A673 (cell line): Measurements from ENCODE around the gene DIS3L2. TPM values are rescaled to one million over a fixed set of nuclear protein-coding genes. Genes with fewer than 3 reads are reported as not detected.

ENCODE experiments used
- BruUV-seq: library from RNA; stranded (reverse); fragments of 400-500 nt; replicated peaks from 2 replicates; lab custom pipeline; 2021; lab: Mats Ljungman, UMichigan
- CTCF ChIA-PET: fragments of 300-600 bp; sonication (Branson Sonifier 250); formaldehyde crosslinking; loops from one replicate; lab custom pipeline; 2022; ENCODE audit warnings: antibody characterized with exemption; lab: Charles Lee
- POLR2A ChIA-PET: fragments of 300-600 bp; sonication (Branson Sonifier 250); formaldehyde crosslinking; loops from one replicate; lab custom pipeline; 2022; ENCODE audit warnings: antibody characterized with exemption; ENCODE audit not compliant: low non-redundant PET; lab: Charles Lee
- DNase-seq: peaks from one replicate; pipeline ENCODE4 v3.0.0-alpha.2; 2015; ENCODE audit warnings: low spot score
- H3K27ac ChIP-seq: fragments of 200-600 bp; sonication (generic); 2 replicates; pipeline ENCODE4 v1.5.1; 2016; ENCODE audit warnings: mixed run types, low read depth, mild to moderate bottlenecking, mixed read lengths, antibody characterized with exemption, low read length; ENCODE audit not compliant: poor library complexity, severe bottlenecking
- H3K27me3 ChIP-seq: fragments of 200-600 bp; sonication (generic); replicated peaks from 2 replicates; pipeline ENCODE4 v1.6.1; 2017; ENCODE audit warnings: mixed run types, low read depth, mild to moderate bottlenecking, mixed read lengths, antibody characterized with exemption, low read length; ENCODE audit not compliant: insufficient read depth, poor library complexity
- H3K36me3 ChIP-seq: fragments of 200-600 bp; sonication (generic); 2 replicates; pipeline ENCODE4 v1.6.1; 2016; ENCODE audit warnings: mixed run types, mild to moderate bottlenecking, mixed read lengths, antibody characterized with exemption, low read length; ENCODE audit not compliant: insufficient read depth, poor library complexity, severe bottlenecking
- H3K4me1 ChIP-seq: fragments of 200-600 bp; sonication (generic); 2 replicates; pipeline ENCODE4 v1.6.1; 2017; ENCODE audit warnings: mixed run types, mild to moderate bottlenecking, mixed read lengths, antibody characterized with exemption, low read length; ENCODE audit not compliant: insufficient read depth, poor library complexity, severe bottlenecking
- H3K4me3 ChIP-seq: fragments of 200-600 bp; sonication (generic); 2 replicates; pipeline ENCODE4 v1.5.1; 2016; ENCODE audit warnings: low read depth, mixed run types, mild to moderate bottlenecking, mixed read lengths, low read length; ENCODE audit not compliant: poor library complexity, severe bottlenecking
- H3K9me3 ChIP-seq: fragments of 200-600 bp; sonication (generic); 2 replicates; pipeline ENCODE4 v1.6.1; 2016; ENCODE audit warnings: mixed run types, low read depth, mild to moderate bottlenecking, mixed read lengths, antibody characterized with exemption, low read length; ENCODE audit not compliant: poor library complexity, severe bottlenecking
- EZH2 ChIP-seq: fragments of 200-600 bp; sonication (generic); IDR thresholded peaks from 2 replicates; pipeline ENCODE4 v1.6.1; 2017; ENCODE audit warnings: borderline replicate concordance, low read depth, mild to moderate bottlenecking, mixed read lengths, antibody characterized with exemption, low read length; ENCODE audit not compliant: poor library complexity, severe bottlenecking
- intact Hi-C: fragments of 100-400 bp; cut with micrococcal nuclease; formaldehyde crosslinking; loops from one replicate; pipeline ENCODE4 v1.10.0; 2022; ENCODE audit not compliant: unreplicated experiment
- total RNA-seq: library from RNA; stranded (reverse); gene quantifications from 2 replicates; pipeline ENCODE4 v1.2.3, GENCODE V29; 2021
- TF ChIP-seq, protein P1 (sequence below): fragments of 300-800, 200-600 bp; sonication (generic); conservative IDR thresholded peaks from 2 replicates; pipeline ENCODE4 v1.5.1; 2017; ENCODE audit warnings: low read depth, mild to moderate bottlenecking, antibody characterized with exemption, low read length, moderate library complexity, mixed read lengths

Gene DIS3L2
- total RNA-seq, 1 experiment from 2014 or later, result 38.7 TPM

GRCh38 chr2:232219496-232219870 lies 258.0 kb downstream of the DIS3L2 start:
- BruUV-seq, result no TSS peak
- H3K36me3 ChIP-seq, result no peaks in the 10 kb centered on the region
- H3K27me3 ChIP-seq, result no peaks in the 10 kb centered on the region
- H3K4me3 ChIP-seq, result no peak overlapping the region
- no peak for DNase-seq
- intact Hi-C loops, result no loop called here
- no peak for TF ChIP-seq EZH2
- TF ChIP-seq, protein P1, sequence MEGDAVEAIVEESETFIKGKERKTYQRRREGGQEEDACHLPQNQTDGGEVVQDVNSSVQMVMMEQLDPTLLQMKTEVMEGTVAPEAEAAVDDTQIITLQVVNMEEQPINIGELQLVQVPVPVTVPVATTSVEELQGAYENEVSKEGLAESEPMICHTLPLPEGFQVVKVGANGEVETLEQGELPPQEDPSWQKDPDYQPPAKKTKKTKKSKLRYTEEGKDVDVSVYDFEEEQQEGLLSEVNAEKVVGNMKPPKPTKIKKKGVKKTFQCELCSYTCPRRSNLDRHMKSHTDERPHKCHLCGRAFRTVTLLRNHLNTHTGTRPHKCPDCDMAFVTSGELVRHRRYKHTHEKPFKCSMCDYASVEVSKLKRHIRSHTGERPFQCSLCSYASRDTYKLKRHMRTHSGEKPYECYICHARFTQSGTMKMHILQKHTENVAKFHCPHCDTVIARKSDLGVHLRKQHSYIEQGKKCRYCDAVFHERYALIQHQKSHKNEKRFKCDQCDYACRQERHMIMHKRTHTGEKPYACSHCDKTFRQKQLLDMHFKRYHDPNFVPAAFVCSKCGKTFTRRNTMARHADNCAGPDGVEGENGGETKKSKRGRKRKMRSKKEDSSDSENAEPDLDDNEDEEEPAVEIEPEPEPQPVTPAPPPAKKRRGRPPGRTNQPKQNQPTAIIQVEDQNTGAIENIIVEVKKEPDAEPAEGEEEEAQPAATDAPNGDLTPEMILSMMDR, result no peak
- POLR2A ChIA-PET, result no interaction called here
- no peaks in the 10 kb centered on the region for H3K4me1 ChIP-seq
- H3K9me3 ChIP-seq, result no peaks in the 10 kb centered on the region
- CTCF ChIA-PET, result no interaction called here
- no peak overlapping the region for H3K27ac ChIP-seq

GRCh38 chr2:232219932-232220331 lies 258.4 kb downstream of the DIS3L2 start:
- DNase-seq, result no peak
- no peak overlapping the region for H3K4me3 ChIP-seq
- H3K27me3 ChIP-seq, result no peaks in the 10 kb centered on the region
- ChIA-PET POLR2A (no interaction called here), CTCF (no interaction called here)
- no peak overlapping the region for H3K27ac ChIP-seq
- H3K9me3 ChIP-seq, result no peaks in the 10 kb centered on the region
- intact Hi-C loops, result no loop called here
- no peaks in the 10 kb centered on the region for H3K4me1 ChIP-seq
- no peak for TF ChIP-seq EZH2
- TF ChIP-seq, protein P1, result no peak
- BruUV-seq, result no TSS peak
- H3K36me3 ChIP-seq, result no peaks in the 10 kb centered on the region

DNA sequence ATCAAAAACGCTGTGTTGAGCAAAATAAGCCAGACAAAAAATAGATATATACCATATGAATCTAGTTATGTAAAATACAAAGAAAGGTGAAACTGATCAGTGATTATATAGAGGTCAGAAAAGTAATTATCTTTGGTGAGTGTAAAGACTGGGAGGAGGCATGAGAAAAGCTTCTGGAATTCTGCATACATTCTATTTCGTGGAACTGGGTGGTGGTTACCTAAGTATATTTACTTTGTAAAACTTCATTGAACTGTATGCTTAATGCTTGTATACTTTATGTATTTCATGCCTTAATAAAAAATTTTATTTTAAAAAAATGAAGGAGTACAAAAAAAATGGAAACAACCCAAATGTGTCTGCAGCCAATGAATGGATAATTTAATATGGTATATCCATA lies 263.9 kb downstream of the DIS3L2 start:
- no peaks in the 10 kb centered on the region for H3K36me3 ChIP-seq
- H3K9me3 ChIP-seq, result no peaks in the 10 kb centered on the region
- BruUV-seq, result no TSS peak
- ChIA-PET CTCF (no interaction called here), POLR2A (no interaction called here)
- intact Hi-C loops, result no loop called here
- H3K27me3 ChIP-seq, result no peaks in the 10 kb centered on the region
- no peak for TF ChIP-seq EZH2
- TF ChIP-seq, protein P1, result no peak
- H3K27ac ChIP-seq, result no peak overlapping the region
- H3K4me3 ChIP-seq, result no peak overlapping the region
- no peak for DNase-seq
- H3K4me1 ChIP-seq, result no peaks in the 10 kb centered on the region
